GM23338 (cell line): ENCODE measurements around the gene UBL3.

ENCODE experiments used
- CREB1 ChIP-seq: fragments of 250-450 bp; sonication (Bioruptor Pico); IDR thresholded peaks from 2 replicates; pipeline ENCODE4 v1.5.0; 2020; ENCODE audit warnings: low read depth, mild to moderate bottlenecking, moderate library complexity
- EZH2 ChIP-seq: fragments of 200-600 bp; sonication (generic); IDR thresholded peaks from one replicate; pipeline ENCODE4 v1.8.0; 2017; ENCODE audit warnings: antibody characterized with exemption, mild to moderate bottlenecking, low read depth; ENCODE audit not compliant: unreplicated experiment
- JUNB ChIP-seq: IDR thresholded peaks from one replicate; pipeline ENCODE4 v1.6.1; 2016; ENCODE audit warnings: antibody characterized with exemption; ENCODE audit not compliant: unreplicated experiment
- POLR2AphosphoS5 ChIP-seq: IDR thresholded peaks from 2 replicates; pipeline ENCODE4 v1.6.1; 2016; ENCODE audit warnings: antibody characterized with exemption, low read depth
- TF ChIP-seq, protein P1 (sequence below), 2 experiments: fragments of 200-600 bp in 1 of 2; sonication (generic) in 1 of 2; conservative IDR thresholded peaks; 2 replicates each; pipeline versions ENCODE4 v1.5.1 to v1.6.1; 2016 to 2017; ENCODE audit warnings: antibody characterized with exemption in 2 of 2, low read depth in 2 of 2, mild to moderate bottlenecking in 2 of 2, moderate library complexity in 1 of 2
- TF ChIP-seq, protein P2 (sequence below): IDR thresholded peaks from one replicate; pipeline ENCODE4 v1.6.1; 2018; ENCODE audit warnings: antibody characterized with exemption; ENCODE audit not compliant: unreplicated experiment

DNA sequence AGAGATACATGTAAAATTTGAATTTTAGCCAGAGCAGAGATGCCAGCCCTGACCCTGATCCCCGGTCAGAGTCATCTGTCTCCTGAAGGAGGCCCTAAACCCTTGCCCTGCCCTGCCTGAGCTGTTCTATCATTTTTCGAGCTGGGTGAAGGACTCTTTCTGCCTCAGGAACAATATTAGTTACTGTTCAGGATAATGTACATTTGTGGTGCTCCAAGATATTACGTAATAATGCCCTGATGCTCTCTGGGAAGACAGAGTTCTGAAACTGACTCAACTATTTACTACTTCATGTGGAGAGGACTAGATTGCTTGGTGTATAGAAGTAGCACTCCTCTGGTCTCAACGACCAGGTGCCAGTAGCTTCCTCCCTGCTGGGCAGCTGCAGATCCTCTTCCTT lies 37.9 kb upstream of the UBL3 start:
- TF ChIP-seq, protein P1, sequence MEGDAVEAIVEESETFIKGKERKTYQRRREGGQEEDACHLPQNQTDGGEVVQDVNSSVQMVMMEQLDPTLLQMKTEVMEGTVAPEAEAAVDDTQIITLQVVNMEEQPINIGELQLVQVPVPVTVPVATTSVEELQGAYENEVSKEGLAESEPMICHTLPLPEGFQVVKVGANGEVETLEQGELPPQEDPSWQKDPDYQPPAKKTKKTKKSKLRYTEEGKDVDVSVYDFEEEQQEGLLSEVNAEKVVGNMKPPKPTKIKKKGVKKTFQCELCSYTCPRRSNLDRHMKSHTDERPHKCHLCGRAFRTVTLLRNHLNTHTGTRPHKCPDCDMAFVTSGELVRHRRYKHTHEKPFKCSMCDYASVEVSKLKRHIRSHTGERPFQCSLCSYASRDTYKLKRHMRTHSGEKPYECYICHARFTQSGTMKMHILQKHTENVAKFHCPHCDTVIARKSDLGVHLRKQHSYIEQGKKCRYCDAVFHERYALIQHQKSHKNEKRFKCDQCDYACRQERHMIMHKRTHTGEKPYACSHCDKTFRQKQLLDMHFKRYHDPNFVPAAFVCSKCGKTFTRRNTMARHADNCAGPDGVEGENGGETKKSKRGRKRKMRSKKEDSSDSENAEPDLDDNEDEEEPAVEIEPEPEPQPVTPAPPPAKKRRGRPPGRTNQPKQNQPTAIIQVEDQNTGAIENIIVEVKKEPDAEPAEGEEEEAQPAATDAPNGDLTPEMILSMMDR (conservative IDR thresholded peaks at IDR 0.05; ENCODE audit: low read depth in 2 of 2), result no peak
- TF ChIP-seq EZH2 (no peak), CREB1 (CRISPR knock-in tag) (no peak), POLR2AphosphoS5 (no peak), JUNB (no peak)
- TF ChIP-seq, protein P2, sequence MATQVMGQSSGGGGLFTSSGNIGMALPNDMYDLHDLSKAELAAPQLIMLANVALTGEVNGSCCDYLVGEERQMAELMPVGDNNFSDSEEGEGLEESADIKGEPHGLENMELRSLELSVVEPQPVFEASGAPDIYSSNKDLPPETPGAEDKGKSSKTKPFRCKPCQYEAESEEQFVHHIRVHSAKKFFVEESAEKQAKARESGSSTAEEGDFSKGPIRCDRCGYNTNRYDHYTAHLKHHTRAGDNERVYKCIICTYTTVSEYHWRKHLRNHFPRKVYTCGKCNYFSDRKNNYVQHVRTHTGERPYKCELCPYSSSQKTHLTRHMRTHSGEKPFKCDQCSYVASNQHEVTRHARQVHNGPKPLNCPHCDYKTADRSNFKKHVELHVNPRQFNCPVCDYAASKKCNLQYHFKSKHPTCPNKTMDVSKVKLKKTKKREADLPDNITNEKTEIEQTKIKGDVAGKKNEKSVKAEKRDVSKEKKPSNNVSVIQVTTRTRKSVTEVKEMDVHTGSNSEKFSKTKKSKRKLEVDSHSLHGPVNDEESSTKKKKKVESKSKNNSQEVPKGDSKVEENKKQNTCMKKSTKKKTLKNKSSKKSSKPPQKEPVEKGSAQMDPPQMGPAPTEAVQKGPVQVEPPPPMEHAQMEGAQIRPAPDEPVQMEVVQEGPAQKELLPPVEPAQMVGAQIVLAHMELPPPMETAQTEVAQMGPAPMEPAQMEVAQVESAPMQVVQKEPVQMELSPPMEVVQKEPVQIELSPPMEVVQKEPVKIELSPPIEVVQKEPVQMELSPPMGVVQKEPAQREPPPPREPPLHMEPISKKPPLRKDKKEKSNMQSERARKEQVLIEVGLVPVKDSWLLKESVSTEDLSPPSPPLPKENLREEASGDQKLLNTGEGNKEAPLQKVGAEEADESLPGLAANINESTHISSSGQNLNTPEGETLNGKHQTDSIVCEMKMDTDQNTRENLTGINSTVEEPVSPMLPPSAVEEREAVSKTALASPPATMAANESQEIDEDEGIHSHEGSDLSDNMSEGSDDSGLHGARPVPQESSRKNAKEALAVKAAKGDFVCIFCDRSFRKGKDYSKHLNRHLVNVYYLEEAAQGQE, result no peak
